GM12874 (cell line): ENCODE measurements around the gene HPS5.

Experiments
- TF ChIP-seq, protein P1 (sequence below): IDR thresholded peaks from 2 replicates; pipeline ENCODE4 v1.5.1; 2011; ENCODE audit warnings: low read depth, mild to moderate bottlenecking, control low read depth, low read length, moderate library complexity; ENCODE audit not compliant: insufficient read depth

Gene HPS5

DNA sequence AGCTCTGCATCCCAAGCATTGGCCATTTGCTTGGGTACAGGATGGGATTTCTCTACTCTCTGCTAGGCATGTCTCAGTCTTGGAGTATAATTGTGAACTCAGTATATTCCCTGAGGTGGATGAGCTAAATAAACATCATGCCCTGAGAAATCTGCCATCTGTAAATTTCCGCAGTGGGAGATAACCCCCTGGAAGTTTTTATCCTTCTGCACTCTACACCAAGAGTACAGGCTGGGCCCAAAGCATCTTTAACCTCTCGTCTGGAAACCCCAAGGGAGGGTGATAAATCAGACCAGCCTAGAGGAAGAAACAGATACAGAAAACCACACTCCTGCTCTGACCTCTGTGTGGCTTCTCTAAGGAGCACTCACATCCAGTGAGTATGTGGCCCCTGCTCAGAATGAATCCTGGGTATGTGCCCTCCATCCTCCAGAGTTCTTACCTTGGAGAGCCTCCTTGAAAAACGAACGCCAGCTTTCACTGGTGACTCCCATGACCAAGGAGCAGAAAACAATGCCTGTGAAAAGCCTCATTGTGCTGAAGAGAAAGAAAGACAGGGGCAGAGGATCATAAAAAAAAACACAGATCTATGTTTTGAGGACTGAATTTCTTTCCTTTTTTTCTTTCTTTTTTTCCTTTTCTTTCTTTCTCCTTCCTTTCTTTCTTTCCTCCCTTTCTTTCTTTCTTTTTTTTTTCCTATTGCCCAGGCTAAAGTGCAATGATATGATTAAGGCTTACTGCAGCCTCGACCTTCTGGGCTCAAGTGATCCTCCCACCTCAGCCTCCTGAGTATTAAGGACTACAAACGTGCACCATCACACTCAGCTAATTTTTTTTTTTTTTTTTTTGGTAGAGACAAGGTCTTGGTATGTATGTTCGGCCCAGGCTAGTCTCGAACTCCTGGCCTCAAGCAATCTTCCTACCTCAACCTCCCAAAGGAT, 86.3 kb downstream of the HPS5 start:
- TF ChIP-seq, protein P1, sequence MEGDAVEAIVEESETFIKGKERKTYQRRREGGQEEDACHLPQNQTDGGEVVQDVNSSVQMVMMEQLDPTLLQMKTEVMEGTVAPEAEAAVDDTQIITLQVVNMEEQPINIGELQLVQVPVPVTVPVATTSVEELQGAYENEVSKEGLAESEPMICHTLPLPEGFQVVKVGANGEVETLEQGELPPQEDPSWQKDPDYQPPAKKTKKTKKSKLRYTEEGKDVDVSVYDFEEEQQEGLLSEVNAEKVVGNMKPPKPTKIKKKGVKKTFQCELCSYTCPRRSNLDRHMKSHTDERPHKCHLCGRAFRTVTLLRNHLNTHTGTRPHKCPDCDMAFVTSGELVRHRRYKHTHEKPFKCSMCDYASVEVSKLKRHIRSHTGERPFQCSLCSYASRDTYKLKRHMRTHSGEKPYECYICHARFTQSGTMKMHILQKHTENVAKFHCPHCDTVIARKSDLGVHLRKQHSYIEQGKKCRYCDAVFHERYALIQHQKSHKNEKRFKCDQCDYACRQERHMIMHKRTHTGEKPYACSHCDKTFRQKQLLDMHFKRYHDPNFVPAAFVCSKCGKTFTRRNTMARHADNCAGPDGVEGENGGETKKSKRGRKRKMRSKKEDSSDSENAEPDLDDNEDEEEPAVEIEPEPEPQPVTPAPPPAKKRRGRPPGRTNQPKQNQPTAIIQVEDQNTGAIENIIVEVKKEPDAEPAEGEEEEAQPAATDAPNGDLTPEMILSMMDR, result no peak

DNA sequence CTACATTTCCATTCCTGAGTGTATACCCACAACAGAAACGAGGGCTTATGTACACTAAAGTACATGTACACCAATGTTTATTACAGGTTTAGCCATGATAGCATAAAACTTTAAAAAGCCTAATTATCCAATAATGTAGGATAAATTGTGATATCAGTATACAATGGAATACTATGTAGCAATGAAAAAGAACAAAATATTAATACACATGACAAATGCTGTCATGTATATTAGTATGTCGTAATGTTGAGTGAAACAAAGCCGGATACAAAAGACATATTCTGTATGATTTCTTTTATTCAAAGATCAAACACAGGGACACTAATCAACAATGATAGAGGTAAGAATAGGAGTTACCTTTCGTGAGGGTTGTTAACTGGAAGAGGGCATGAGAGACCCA, 88.0 kb downstream of the HPS5 start:
- TF ChIP-seq, protein P1, result no peak

DNA sequence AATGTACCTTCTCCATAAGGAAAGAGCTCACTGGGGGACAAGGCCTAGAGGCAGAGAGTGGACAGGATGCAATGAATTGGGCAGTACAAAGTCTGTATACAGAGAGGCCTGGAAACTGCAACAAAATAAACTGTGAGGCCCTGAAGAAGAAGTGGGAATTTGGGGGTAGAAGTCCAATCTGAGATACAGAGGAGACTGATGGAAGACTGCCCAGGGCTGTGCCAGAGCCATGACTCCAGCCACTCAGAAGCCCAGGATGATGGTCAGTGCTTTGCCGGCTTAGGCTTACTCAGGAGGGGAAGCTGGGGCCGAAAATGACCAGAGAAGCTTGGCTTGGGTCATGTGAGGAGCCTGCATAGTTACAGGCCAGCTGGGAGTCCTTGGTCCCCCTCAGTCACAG, 91.1 kb downstream of the HPS5 start:
- TF ChIP-seq, protein P1, result no peak

DNA sequence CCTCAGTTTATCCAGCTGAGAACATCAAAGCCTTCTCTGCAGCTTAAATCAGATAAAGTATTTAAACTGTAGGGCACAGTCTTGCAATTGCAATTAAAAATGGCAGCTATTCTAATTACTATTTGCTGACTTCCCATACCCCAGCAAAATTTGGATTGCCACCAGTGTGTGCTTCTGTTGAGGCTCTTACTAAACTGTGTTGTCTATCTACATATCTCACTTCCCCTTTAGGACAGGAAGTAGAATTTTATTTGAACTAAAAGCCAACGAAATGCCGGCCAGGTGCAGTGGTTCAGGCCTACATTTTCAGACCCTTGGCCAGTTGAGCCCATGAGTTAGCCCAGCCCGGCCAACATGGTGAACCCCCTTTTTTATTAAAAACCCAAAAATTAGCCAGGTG, 92.4 kb downstream of the HPS5 start:
- TF ChIP-seq, protein P1, result no peak
